PC-9 (cell line): ENCODE data around the gene PRDM16. TPM values are rescaled to one million over a fixed set of nuclear protein-coding genes. Genes with fewer than 3 reads are reported as not detected.
A peak's percentile ranks its signal among the peaks of the same experiment; 100 is the strongest.

ENCODE experiments used
- BruUV-seq: library from RNA; stranded (reverse); fragments of 400-500 nt; replicated peaks from 2 replicates; lab custom pipeline; 2021; lab: Mats Ljungman, UMichigan
- CTCF ChIA-PET: fragments of 300-600 bp; sonication (Branson Sonifier 250); formaldehyde crosslinking; loops from one replicate; lab custom pipeline; 2022; ENCODE audit warnings: antibody characterized with exemption; lab: Charles Lee
- POLR2A ChIA-PET: fragments of 300-600 bp; sonication (Branson Sonifier 250); formaldehyde crosslinking; loops from one replicate; lab custom pipeline; 2022; ENCODE audit warnings: antibody characterized with exemption; ENCODE audit not compliant: unreplicated experiment; lab: Charles Lee
- DNase-seq, 2 experiments: peaks; one replicate each; pipeline versions ENCODE4 v3.0.0 to v3.0.0-alpha.2; 2015 to 2022; ENCODE audit warnings: mixed read lengths in 1 of 2
- H2AFZ ChIP-seq: fragments of 200-600 bp; sonication (generic); 2 replicates; pipeline ENCODE4 v1.8.1; 2017; ENCODE audit warnings: antibody characterized with exemption
- H3F3A ChIP-seq: fragments of 200-600 bp; sonication (generic); 2 replicates; pipeline ENCODE4 v1.8.1; 2017; ENCODE audit warnings: antibody characterized with exemption, mild to moderate bottlenecking, low read depth; ENCODE audit not compliant: insufficient read depth
- H3K27ac ChIP-seq: fragments of 200-600 bp; sonication (generic); 2 replicates; pipeline ENCODE4 v1.6.1; 2016; ENCODE audit warnings: mixed run types
- H3K27me3 ChIP-seq: fragments of 200-600 bp; sonication (generic); 2 replicates; pipeline ENCODE4 v1.6.1; 2016; ENCODE audit warnings: low read depth, mixed run types; ENCODE audit not compliant: insufficient read depth
- H3K36me3 ChIP-seq: fragments of 200-600 bp; sonication (generic); 2 replicates; pipeline ENCODE4 v1.6.1; 2016; ENCODE audit warnings: low read depth, mixed run types
- H3K4me1 ChIP-seq: fragments of 200-600 bp; sonication (generic); replicated peaks from 2 replicates; pipeline ENCODE4 v1.6.1; 2016; ENCODE audit warnings: mixed run types; ENCODE audit not compliant: insufficient read depth
- H3K4me2 ChIP-seq: fragments of 200-600 bp; sonication (generic); 2 replicates; pipeline ENCODE4 v1.6.1; 2017; ENCODE audit warnings: mixed run types
- H3K4me3 ChIP-seq: fragments of 200-600 bp; sonication (generic); 2 replicates; pipeline ENCODE4 v1.6.1; 2016; ENCODE audit warnings: mixed run types
- H3K79me2 ChIP-seq: fragments of 200-600 bp; sonication (generic); 2 replicates; pipeline ENCODE4 v1.6.1; 2017; ENCODE audit warnings: low read depth, mixed run types
- H3K9me2 ChIP-seq: fragments of 200-600 bp; sonication (generic); 2 replicates; pipeline ENCODE4 v1.8.1; 2017; ENCODE audit warnings: mild to moderate bottlenecking; ENCODE audit not compliant: insufficient read depth
- H3K9me3 ChIP-seq: fragments of 200-600 bp; sonication (generic); 2 replicates; pipeline ENCODE4 v1.8.1; 2016; ENCODE audit warnings: low read depth; ENCODE audit not compliant: insufficient read depth
- H4K20me1 ChIP-seq: fragments of 200-600 bp; sonication (generic); 2 replicates; pipeline ENCODE4 v1.8.1; 2017; ENCODE audit not compliant: insufficient read depth
- EZH2 ChIP-seq: fragments of 200-600 bp; sonication (generic); IDR thresholded peaks from 2 replicates; pipeline ENCODE4 v1.8.0; 2017; ENCODE audit warnings: antibody characterized with exemption, low read depth
- intact Hi-C: fragments of 100-400 bp; cut with micrococcal nuclease; formaldehyde crosslinking; loops from one replicate; pipeline ENCODE4 v1.10.0; 2022; ENCODE audit not compliant: unreplicated experiment
- total RNA-seq: library from RNA; stranded (reverse); gene quantifications from 2 replicates; pipeline ENCODE4 v1.2.3, GENCODE V29; 2021
- TF ChIP-seq, protein P1 (sequence below): fragments of 200-600 bp; sonication (generic); conservative IDR thresholded peaks from 2 replicates; pipeline ENCODE4 v1.6.1; 2017; ENCODE audit warnings: mixed run types, antibody characterized with exemption, mild to moderate bottlenecking, moderate library complexity

PRDM16 gene
- total RNA-seq, 1 experiment from 2014 or later = not detected

DNA sequence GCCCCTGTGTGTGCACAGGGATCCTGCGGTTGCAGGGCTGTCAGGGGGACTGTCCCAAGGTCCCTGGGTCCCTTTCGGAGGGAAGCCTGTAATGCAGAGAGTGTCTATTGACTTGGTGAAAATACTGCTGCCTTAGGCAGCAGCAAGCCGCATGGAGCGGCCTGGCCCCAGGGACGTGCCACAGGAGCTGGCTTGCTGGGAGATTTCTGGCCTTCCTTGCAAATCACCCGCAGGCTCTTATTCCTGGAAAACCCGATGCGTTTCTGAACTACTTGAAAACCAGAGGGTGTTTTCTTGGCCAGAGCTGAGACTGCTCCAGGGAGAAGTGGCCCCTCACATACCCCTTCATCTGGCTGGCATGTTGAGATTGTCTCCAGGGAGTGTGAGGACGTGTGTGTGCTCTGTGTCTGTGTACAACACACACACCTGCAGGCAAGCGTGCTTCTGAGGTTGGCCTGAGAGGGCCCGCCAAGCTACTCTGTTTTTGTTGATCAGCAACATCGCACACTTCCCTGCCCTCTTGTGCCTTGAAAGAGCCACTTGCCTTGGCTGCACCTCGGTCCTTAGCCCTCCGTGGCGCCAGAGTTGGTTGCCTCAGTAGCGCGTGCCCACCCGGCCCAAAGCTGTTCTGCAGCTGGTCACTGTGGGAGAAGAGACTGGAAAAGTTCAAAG lies 10.5 kb downstream of the PRDM16 start:
- Histone ChIP-seq H3K27me3 (peaks cover 98% of the 10 kb centered on the region), H3K9me3 (no peaks in the 10 kb centered on the region), H3K27ac (no peak overlapping the region), H3K36me3 (no peaks in the 10 kb centered on the region), H3K4me3 (no peak overlapping the region), H3K79me2 (no peaks in the 10 kb centered on the region), H3K4me2 (no peak overlapping the region), H3K9me2 (no peaks in the 10 kb centered on the region), H4K20me1 (peaks cover 3% of the 10 kb centered on the region; the same call in 1 of the 2 replicates), H3F3A (no peaks in the 10 kb centered on the region), H3K4me1 (no peaks in the 10 kb centered on the region), H2AFZ (no peak overlapping the region)
- BruUV-seq = no TSS peak
- intact Hi-C loops = no loop called here
- no peak for TF ChIP-seq EZH2
- DNase-seq = no peak
- CTCF ChIA-PET = no interaction called here
- POLR2A ChIA-PET = no interaction called here

DNA sequence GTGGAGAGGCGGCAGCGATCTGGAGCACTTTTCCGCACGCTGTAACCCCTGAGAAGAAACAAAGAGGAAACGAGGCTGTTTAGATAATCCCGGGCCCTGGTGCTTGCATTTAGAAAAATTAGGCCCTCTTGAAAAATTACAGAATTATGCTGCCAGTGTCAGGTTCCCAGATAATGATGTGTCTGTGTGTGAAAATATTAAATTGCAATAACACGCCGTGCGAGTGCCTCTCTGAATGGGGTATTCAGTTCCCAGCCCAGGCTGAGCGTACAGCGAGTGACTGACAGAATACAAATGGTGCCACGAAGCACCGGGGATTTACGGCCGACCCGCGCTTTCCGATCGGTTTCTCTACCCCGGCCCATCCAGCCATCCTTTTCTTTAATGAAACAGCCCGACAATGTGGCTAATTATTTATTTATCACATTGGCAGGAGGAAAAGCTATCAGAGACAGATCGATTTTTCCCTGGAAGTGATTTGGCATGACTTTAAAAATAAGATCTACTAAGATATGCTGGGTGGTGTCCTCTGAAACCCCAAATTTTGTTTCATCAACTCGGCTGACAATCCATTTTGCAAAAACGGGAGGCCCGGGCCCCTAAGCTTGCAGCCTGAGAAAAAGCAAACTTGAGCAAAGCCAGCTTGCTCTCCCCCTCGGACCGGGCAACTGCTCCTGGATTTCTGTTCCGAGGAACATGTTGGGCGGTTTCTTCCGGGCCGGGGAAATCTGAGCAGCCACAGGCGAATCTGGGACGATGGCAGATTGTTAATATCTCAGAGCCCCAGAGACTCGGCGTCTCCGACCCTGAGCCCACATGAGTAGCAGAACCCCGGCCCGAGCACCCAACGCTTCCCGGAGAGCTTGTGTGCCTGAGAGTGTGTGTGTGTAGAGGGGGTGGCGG lies 11.3 kb downstream of the PRDM16 start:
- Histone ChIP-seq H3K4me2 (no peak overlapping the region), H2AFZ (no peak overlapping the region), H3K9me2 (no peaks in the 10 kb centered on the region), H3K4me3 (no peak overlapping the region), H3F3A (no peaks in the 10 kb centered on the region), H3K4me1 (no peaks in the 10 kb centered on the region), H3K27me3 (peaks cover 98% of the 10 kb centered on the region), H4K20me1 (peaks cover 3% of the 10 kb centered on the region; the same call in 1 of the 2 replicates), H3K9me3 (no peaks in the 10 kb centered on the region), H3K27ac (no peak overlapping the region), H3K79me2 (no peaks in the 10 kb centered on the region), H3K36me3 (no peaks in the 10 kb centered on the region)
- ChIA-PET CTCF (no interaction called here), POLR2A (no interaction called here)
- TF ChIP-seq EZH2 = peak; percentile 91
- TF ChIP-seq, protein P1, sequence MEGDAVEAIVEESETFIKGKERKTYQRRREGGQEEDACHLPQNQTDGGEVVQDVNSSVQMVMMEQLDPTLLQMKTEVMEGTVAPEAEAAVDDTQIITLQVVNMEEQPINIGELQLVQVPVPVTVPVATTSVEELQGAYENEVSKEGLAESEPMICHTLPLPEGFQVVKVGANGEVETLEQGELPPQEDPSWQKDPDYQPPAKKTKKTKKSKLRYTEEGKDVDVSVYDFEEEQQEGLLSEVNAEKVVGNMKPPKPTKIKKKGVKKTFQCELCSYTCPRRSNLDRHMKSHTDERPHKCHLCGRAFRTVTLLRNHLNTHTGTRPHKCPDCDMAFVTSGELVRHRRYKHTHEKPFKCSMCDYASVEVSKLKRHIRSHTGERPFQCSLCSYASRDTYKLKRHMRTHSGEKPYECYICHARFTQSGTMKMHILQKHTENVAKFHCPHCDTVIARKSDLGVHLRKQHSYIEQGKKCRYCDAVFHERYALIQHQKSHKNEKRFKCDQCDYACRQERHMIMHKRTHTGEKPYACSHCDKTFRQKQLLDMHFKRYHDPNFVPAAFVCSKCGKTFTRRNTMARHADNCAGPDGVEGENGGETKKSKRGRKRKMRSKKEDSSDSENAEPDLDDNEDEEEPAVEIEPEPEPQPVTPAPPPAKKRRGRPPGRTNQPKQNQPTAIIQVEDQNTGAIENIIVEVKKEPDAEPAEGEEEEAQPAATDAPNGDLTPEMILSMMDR = no peak
- DNase-seq = no peak
- no TSS peak for BruUV-seq
- intact Hi-C loops = no loop called here

DNA sequence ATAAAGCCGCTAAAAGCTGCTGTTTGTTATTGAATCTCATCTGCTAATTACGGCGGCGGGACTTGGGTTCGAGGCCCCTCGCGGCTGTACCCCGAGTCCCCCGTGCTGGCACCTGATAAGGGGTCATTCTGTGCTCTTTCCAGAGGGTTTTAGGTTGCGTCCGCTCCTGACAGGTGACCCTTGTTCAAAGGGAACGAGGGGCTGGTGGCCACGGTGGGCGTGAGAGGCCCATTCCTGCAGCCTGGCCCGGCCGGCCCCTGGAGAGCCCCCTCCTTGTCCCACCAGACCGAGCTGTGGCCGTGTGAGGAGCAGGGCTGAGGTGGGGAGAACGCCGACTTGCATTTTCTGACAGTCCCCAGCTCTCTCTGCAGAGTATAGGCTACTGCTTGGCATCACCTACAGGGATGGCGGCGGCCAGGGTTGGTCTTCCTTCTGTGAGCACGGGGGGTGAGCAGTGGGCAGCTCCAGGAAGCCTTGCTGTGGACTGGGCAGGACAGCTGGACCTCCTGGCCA lies 12.2 kb downstream of the PRDM16 start:
- no TSS peak for BruUV-seq
- TF ChIP-seq, protein P1 = no peak
- TF ChIP-seq EZH2 = no peak

More for the DNA sequence above, 12.2 kb downstream of the PRDM16 start:
- intact Hi-C loops = no loop called here
- ChIA-PET POLR2A (no interaction called here), CTCF (no interaction called here)
- no peaks in the 10 kb centered on the region for H3K4me1 ChIP-seq
- peaks cover 98% of the 10 kb centered on the region for H3K27me3 ChIP-seq
- H3K27ac ChIP-seq = no peak overlapping the region
- H3K79me2 ChIP-seq = no peaks in the 10 kb centered on the region
- no peaks in the 10 kb centered on the region for H3F3A ChIP-seq
- H3K4me2 ChIP-seq = no peak overlapping the region
- peaks cover 3% of the 10 kb centered on the region; the same call in 1 of the 2 replicates for H4K20me1 ChIP-seq
- no peak overlapping the region for H2AFZ ChIP-seq
- no peaks in the 10 kb centered on the region for H3K9me3 ChIP-seq
- H3K4me3 ChIP-seq = no peak overlapping the region
- H3K9me2 ChIP-seq = no peaks in the 10 kb centered on the region
- H3K36me3 ChIP-seq = no peaks in the 10 kb centered on the region
- no peak for DNase-seq
